Measurements from ENCODE around the gene LSAMP.

Gene LSAMP

GRCh38 chr3:116154389-116154788 is 290.9 kb downstream of the LSAMP start:
- no peak for DNase-seq

- DNase-seq, result no peak
Measured at GRCh38 chr3:116153174-116153573, 292.1 kb downstream of the LSAMP start.

- DNase-seq, result no peak
Measured at GRCh38 chr3:116150655-116151167, 294.6 kb downstream of the LSAMP start.

GRCh38 chr3:116148881-116149851 is 296.1 kb downstream of the LSAMP start:
- DNase-seq, result no peak

- no peak for DNase-seq
Measured at GRCh38 chr3:116145613-116146012, 299.7 kb downstream of the LSAMP start.

- DNase-seq, result no peak
Measured at GRCh38 chr3:116141724-116142123, 303.6 kb downstream of the LSAMP start.

- DNase-seq, result no peak
Measured at GRCh38 chr3:116140100-116140689, 305.1 kb downstream of the LSAMP start.

- no peak for DNase-seq
Measured at GRCh38 chr3:116139641-116140040, 305.6 kb downstream of the LSAMP start.

GRCh38 chr3:116135457-116136085 is 309.7 kb downstream of the LSAMP start:
- DNase-seq, result no peak

- DNase-seq, result no peak
Measured at GRCh38 chr3:116129187-116129946, 315.9 kb downstream of the LSAMP start.

GRCh38 chr3:116127464-116127863 is 317.8 kb downstream of the LSAMP start:
- DNase-seq, result no peak

GRCh38 chr3:116124166-116124565 is 321.1 kb downstream of the LSAMP start:
- DNase-seq, result no peak

GRCh38 chr3:116118475-116119169 is 326.7 kb downstream of the LSAMP start:
- no peak for DNase-seq

GRCh38 chr3:116114586-116114985 is 330.7 kb downstream of the LSAMP start:
- no peak for DNase-seq

GRCh38 chr3:116112696-116113095 is 332.6 kb downstream of the LSAMP start:
- no peak for DNase-seq

- DNase-seq, result no peak
Measured at GRCh38 chr3:116111765-116112164, 333.5 kb downstream of the LSAMP start.

GRCh38 chr3:116103868-116104530 is 341.3 kb downstream of the LSAMP start:
- no peak for DNase-seq

GRCh38 chr3:116102037-116102436 is 343.2 kb downstream of the LSAMP start:
- no peak for DNase-seq

GRCh38 chr3:116097226-116097625 is 348.1 kb downstream of the LSAMP start:
- no peak for DNase-seq

GRCh38 chr3:116096631-116097030 is 348.7 kb downstream of the LSAMP start:
- DNase-seq, result no peak

GRCh38 chr3:116093374-116093773 is 351.9 kb downstream of the LSAMP start:
- DNase-seq, result no peak

GRCh38 chr3:116087426-116087825 is 357.9 kb downstream of the LSAMP start:
- no peak for DNase-seq

Measured in CD4-positive, alpha-beta T cell treated with Interleukin-17A for 1 hour (primary cell).